Vagina (tissue), 2 donors: ENCODE measurements around the gene DCC.

Experiments
- CTCF ChIP-seq, 3 experiments: fragments of 450-650 bp in 2 of 3; fragments of 200-600 bp in 1 of 3; sonication (generic) in 1 of 3; IDR thresholded peaks; one replicate each; pipeline ENCODE4 v1.5.1; 2017 to 2019; ENCODE audit warnings: antibody characterized with exemption in 3 of 3, mild to moderate bottlenecking in 2 of 3, moderate library complexity in 2 of 3
- POLR2A ChIP-seq, 2 donors: fragments of 450-650 bp; IDR thresholded peaks; one replicate each; pipeline ENCODE4 v1.6.1; 2017; ENCODE audit warnings: antibody characterized with exemption in 2 of 2, mild to moderate bottlenecking in 2 of 2, moderate library complexity in 2 of 2
- POLR2AphosphoS5 ChIP-seq, 2 donors: sonication (generic); formaldehyde crosslinking; IDR thresholded peaks; one replicate each; pipeline ENCODE4 v1.9.0; 2017; ENCODE audit warnings: antibody characterized with exemption in 2 of 2, mild to moderate bottlenecking in 2 of 2, low read depth in 1 of 2; ENCODE audit not compliant: insufficient read depth in 1 of 2

- no peak for TF ChIP-seq POLR2AphosphoS5 (IDR thresholded peaks at IDR 0.05; ENCODE audit: insufficient read depth in 1 of 2, low read depth in 1 of 2)
- TF ChIP-seq CTCF (IDR thresholded peaks at IDR 0.05): no peak
- no peak for TF ChIP-seq POLR2A (IDR thresholded peaks at IDR 0.05)
Observed at GRCh38 chr18:52844323-52844722, 504.3 kb downstream of the DCC start.
